GM19328 (cell line): ENCODE data around the gene ZNF175.
A peak's percentile ranks its signal among the peaks of the same experiment; 100 is the strongest.

Experiments used
- ATAC-seq: cut with Tn5 transposase; IDR thresholded peaks from one replicate; pipeline ENCODE4 v1.9.1; 2021; ENCODE audit warnings: mild to moderate bottlenecking, moderate library complexity; ENCODE audit not compliant: unreplicated experiment

The ZNF175 gene

DNA sequence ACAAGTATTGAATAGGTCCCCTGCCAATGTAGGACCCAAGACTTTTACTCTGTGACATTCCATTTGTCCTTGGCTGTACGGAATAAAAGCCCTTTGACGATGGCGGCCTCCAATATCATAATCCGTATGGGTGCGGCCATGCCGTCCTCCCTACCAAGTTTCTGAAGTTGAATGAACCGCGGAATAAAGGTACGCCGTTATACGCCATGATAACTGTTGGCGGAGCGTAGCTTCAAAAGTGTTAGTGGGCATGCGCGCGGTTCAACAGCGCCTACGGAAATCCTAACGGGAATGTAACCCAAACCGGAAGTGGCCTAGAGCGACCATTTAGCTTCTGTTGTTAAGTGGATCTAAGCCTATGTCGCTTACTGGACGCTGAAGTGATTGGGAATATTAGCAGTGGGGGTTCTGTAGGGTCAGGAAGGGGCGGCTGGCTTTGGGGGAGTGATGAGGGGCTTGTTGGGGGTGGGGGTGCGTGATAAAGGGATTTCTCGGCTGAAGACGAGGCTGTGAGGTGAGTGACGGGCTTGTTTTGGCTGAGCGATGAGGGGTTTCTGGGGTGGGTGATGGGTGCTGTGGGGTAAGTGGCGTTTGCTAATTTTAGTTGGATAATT is at the start of gene ZNF175:
ZNF175 (plus strand) TSS at position 322 of the 614 bp plus-strand sequence. CDS start 2,047 bp downstream, outside the sequence.
- ATAC-seq = peak; percentile 72

DNA sequence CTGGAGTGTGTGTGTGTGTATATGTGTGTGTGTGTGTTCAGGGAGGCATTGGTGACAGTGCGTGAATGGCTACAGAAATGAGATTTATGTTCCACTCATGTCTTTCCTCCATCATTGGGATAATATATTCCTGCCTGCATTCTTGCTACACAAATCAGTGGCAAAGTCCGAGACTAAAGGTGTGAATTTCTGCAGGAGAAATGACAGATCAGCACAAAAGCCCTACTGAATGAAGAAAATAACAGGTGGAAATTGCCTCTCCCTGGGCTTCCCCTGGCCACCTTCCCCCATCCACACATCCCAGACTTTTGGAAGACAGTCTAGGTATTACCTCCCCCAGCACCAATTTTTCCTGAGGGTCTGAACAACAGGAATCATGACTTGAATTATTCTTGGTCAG is 49.7 kb upstream of the ZNF175 start:
- no peak for ATAC-seq

DNA sequence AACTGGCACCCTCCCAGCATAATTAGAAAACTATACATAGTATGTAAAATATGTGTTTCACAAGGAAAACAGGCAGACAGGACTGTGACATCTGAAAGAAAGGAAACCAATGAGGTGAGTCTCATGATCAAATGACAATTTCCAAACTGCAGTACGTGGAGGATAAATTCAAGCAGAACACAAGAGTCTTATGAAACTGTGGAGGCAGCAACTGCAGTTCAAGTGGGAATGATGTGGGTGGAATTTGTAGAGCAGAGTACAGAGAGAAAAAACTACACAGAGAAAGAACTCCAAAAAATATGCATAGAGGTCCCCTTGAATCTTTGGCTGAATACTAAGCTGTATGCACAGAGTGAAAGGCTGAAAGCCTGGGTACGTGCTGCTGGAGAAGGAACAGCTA is 49.3 kb upstream of the ZNF175 start:
- ATAC-seq = no peak

DNA sequence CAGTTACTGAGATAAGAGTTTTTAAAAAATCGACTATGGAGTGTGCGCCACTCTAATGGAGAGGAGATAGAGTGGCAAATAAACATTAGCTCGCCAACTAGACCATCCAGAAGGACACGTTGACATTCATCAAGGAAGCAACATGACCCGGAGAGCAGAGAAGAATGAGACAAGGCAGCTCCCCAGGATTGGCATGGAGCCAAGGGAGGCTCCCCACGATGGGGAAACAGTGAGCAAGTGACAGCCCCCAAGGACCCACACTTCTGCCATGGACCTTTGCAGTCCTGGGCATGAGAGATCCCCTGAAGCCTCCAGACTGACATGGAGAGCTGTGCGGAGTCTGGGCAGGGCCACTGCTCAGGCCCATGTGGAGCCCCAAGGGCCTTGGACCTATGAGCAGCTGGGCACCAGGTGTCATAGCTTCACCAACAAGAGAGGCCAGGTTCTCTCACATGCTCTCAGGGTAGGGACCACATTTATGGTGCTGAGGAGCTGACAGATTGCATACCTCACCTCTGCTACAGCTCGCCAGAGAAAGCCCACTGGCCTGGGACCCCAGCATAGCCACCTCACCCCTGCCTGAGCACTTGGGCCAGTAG is 46.3 kb upstream of the ZNF175 start:
- no peak for ATAC-seq

DNA sequence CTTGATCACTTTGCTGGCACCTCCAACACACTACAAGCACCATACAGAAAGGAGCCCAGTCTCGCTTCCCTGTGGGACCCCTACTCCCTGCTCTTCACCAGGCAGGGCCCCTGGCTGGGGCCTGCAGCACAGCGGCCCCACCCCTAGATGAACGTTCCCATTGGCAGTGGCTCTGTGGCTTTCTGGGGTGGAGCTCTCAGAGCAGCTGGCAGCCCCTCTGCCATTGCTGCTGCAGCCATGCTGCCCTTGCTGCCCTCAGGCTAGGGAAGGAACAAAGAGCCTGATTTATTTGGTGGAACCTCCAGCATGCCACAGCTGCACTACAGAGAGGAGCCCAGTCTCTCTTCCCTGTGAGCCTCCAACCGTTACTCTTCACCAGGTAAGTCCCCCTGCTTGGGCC is 45.4 kb upstream of the ZNF175 start:
- no peak for ATAC-seq

DNA sequence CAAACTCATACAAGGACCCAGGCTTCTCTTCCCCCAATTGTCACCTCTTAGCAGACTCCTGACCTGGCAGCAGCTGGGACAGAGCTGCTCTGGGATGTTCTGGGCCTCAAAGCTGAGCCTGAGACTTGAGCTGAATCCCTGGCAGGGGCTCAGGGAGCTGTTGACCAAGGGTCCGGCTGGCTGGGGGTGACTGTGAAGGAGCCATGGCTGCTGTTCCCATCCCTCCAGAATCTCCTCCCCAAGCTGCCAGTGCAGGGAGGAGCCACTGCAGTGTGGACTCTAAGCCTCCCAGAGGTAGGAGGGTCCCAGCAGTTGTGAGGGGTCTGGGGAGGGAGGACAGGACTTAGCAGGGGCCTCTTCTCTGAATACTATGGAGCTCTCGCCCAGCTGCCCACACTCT is 41.8 kb upstream of the ZNF175 start:
- no peak for ATAC-seq

DNA sequence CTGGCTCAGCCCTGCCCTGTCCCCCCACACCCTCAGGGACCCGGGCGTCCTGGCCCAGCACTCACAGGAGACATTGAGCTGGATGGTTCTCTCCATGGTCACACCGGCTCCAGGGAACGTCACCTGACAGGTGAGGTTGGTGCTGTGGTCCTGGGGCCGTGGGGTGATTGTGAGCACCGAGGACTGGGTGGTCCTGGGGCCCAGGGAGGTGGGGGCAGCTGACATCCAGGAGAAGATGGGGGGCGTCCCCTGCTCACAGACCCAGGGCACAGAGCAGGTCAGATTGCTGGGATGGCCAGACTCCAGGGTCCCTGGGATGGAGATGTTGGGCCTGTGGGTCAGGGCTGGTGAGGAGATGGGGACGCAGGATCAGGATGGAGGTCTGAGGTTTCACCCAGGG is 40.5 kb upstream of the ZNF175 start:
- ATAC-seq = no peak

DNA sequence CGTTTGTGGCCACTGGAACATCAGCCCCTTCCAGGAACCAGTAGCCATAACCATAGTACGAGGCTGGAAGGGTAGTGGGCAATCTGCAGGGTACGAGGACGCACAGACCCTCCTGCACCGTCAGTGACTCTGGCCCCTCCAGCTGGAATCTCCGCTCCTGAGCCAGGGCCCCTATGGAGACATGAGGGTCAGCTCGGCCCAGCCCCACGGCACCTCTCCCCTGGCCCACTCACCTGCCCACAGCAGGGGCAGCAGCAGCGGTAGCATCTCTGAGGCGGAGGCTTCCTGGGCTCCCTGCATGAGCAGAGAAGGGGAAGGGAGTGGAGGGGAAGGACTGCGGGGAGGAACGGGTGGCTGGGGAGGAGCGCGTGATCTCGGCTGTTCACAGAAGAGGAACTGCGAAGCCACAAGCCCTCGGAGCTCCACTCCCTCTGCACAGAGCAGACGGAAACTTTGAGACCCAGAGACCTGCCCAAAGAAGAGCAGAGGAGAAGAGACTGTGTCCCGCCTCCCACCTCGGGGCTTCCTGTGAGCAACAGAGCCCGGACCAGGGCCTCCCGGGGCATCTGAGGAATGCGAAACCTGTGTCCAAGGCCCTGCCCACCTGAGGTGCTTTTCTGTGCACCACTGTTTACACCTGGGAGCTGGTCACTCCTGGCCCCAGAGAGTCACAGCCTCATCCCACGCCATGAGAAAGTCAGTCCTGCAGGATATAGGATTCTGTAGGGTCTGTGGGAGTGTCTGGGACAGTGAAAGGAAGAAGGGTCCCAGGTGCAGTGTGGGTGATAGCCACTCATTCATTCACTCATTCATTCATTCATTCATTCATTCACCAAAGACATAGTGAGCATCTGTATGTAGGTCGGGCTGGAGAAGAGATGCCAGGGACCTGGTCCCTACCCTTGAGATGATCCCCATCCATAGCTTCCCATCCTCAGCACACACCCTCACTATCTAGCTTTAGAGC is 39.5 kb upstream of the ZNF175 start, which contains the start of gene SIGLEC6:
SIGLEC6 (minus strand) TSS at position 322 of the 967 bp plus-strand sequence; CDS start at position 300, 22 bp downstream.
- ATAC-seq = peak; percentile 79

DNA sequence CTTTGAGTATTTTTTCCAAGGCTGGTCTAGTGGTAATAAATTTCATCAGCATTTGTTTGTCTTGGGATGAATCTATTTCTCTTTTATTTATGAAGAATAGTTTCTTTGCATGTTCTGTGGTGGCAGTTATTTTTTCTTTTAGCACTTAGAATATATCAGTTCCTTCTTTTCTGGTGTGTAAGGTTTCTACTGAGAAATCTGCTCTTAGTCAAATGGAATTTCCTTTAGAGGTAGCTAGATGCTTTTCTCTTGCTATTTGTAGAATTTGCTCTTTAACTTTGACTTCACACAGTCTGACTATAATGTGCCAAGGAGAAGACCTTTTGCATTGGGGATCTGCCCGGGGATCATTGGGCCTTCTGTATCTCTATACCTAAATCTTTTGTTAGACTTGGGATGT is 35.5 kb upstream of the ZNF175 start:
- ATAC-seq = no peak

DNA sequence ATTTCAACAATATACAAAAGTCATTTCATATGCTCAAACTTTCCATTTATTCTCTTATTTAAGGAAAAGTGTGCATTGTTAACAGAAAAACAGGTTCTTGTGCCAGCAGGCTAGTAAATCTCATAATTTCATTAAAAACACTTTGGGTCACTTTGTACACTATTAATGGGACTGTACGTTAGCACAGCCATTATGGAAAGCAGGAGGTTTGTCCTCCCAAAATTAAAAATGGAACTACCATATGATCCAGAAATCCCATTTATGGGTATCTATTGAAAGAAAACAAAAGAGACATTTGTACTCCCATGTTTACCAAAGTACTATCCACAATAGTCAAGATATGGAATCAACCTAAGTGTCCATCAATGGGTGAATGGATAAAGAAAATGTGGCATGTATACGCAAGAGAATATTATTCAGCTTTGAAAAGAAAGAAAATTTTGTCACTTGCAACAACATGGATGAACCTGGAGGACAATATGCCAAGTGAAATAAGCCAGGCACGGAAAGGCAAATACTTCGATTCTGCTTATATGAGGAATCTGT is 31.2 kb upstream of the ZNF175 start:
- ATAC-seq = no peak

DNA sequence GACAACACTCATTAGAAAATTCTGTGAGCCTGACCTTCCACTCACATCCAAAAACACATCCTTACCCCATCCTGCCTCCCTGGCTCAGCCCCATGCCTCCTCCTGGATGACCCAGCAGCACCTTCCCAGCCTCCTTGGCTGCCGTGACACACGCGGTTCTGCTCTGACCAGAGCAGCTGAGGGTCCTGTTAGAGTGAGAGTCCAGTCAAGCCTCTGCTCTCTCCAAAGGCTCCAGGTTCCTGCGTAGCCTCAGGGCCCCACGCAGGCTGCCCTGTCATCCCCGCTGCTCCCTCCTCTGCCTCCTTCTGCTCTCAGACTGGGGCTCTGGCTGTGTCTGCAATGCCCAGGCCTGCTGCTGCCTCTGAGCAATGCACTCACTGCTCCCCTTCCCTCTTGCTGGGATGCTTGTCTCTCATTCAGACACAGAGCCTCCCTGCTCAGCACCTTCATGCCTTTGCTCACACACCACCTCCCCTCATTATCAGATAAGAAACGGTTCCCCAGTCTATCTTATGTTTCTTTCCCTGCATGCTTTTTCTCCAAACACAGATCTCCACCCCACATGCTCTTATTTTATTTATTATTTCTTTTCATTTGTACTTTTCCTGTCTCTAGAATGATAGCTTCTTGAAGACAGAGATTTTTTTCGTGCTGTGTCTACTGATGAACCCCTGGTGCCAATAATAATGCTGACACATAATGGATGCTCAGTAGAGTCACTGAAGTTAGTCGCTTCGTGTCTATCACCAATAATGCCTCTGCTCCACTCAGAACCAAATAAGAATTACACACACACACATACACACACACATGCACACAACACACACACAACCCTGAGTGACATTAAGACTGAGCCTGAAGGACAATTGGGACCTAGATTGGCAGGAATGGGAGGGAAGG is 29.4 kb upstream of the ZNF175 start:
- ATAC-seq = no peak

DNA sequence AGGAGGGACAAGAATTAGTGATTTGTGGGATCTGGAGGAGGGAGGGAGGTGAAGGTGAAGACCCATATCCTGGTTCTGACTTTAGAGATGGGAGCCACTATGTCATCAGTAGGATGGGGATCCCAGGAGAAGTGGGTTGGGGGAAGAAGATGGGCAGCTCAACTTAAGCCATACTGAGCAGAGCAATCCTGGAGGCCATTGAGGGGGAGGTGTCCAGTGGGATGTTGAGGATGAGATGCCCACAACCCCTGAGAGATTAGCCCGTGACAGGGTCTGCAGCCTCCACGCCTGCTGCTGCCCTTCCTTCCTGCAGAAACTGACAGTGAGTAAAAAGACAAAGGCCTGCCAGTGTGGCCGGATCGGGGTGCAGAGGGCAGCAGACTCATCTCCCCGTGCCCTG is 28.4 kb upstream of the ZNF175 start:
- ATAC-seq = no peak

DNA sequence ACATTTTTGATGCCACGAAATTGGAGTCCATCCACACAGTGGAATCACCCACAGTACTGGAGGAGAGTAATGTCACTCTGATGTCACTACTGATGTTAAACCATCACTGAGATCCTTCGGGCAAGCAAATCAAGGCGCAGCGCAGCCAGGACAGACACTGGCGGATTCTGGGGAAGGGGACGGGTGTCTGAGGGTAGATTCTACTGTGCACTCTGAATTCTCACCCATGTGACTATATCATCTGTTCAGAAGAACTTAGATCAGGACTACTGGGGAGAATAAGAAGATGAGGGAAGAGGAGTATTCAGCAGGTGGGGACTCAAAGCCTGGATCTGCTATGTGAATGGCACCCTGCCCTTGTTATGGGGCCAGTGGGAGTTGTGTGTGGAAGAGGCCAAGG is 27.0 kb upstream of the ZNF175 start:
- ATAC-seq = no peak

DNA sequence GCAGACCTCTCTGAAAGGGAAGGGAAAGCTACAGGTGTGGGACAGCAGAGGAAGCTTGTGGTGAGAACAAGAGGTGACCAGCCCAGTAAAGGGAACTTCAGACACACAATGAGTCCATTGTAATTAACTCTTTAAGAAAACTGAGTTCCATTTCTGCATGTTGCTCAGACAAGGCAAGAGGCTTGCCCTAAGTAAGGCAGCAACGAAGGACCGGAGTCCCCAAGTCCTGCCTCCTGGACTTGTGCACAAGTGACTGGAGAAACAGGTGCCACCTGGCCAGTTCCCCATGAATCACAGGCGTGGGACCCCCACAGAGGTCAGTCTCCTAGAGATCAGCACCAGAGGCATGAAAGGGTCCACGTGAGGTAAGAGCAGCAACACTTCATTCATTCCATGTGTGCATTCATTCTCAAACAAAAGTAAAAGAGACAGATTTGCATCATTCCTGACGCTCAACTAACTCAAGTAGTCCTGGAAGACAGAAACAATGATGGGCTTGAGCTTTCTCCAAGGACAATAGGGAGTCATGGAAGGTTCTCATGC is 24.9 kb upstream of the ZNF175 start:
- no peak for ATAC-seq

DNA sequence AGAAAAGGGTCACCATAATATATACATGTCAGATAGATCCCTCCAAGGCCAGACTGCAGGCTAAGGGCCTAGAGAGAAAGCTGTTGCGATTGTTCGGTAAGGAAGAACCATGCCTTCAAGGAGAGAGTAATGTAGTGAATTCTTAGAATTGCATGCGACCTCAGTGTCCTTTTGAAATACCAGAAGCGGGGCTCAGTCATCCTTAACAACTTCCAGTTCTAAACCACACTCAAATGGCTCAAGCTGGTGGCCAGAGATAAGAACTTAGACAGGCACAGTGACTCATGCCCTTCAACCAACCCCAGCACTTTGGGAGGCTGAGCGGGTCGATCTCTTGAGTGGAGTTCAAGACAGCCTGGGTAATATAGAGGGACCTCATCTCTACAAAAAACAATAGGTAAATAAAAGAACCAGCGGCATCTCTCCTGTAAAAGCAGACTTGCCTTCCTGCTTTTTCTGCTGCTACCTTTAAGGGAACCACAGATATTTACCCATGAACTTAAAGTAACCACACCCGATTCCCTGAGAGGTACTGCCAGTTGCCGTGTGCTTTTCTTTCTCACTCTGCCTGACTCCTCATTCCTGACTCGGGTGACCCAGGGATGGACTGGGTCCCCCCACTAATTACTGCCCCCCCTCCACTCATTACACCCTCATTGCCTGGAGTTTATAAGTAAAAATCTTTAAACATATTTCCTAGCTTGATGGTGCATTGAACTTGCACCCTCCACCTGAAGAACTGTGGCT is 24.3 kb upstream of the ZNF175 start:
- ATAC-seq = no peak

DNA sequence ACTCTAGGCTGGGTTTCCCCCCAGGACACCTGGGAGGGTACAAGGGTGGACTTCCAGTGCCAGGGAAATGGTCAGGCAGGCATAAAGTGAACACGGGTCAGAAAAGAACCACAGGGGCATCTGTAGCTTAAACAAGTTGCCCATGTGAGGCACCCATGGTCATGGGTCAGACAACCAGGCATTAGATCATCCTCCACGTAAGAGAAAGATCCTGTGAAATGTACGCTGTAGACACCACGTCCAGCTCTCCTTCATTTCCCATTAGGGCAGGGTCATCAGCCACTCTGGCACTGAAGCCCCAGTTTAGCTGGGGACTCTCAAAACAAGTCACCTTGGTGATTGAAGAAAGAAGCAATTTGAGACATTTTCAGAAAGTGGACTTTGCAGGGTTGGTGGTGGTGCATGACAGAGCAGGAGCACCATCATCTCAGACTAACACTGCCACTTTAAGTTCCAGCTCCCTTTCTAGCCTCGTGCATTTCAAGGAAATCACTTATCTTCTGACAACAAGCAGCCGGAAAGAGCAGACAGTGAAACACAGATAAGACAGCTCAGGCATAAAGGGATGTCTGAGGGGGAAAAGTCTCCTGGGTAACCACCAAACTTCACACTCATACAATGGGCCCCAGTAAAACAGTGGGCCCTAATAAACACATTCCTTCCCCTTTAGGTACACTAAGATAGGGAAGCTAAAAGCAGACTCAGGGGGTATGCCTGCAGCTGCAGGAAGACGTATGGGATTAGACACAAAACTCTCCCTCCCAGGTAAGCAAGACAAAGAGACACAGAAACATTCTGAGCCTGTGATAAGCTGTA is 23.5 kb upstream of the ZNF175 start:
- ATAC-seq = no peak

DNA sequence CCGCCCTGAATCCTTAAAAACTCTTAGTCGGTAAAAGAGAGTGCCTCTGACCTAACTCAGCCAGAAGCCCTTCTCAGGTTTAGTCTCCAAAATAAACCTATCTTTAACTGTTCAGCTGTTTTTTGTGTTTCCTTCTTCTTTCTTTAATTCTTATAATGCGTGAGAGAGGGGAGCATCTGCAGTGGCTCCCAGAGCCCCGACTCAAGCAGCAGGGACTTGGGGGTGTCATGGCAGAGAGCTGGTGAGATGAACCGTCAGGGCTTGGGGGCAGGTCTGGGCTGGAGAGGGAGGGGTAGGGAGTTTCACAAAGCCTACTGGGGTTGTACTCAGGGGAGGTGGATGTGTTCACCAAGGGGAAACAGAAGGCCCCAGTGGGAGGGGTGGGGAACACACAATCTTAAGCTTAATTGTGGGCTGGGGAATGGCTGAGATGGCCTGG is 22.9 kb upstream of the ZNF175 start:
- ATAC-seq = no peak

DNA sequence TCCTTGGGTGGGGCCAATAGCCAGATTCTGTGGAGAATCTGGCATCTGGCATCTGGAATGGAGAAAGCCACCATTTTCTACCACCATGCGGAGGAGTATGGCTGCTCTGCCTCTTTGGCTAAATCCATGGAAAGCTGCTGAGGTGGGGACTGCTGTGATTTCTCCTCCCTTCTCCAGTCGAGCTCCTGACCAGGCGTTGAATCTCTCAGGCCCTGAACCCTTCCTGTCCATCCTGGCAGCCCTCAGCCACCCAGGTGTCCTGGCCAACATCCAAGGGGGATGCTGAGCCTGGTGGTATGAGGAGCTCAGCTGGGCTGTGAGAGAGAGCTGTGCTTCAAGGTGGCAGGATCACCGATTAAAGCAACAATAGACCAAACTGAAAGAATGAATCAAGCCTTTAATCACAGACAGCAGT is 22.2 kb upstream of the ZNF175 start:
- ATAC-seq = no peak
